HG03520 (cell line): ENCODE measurements around the gene MFRP.
A peak's percentile ranks its signal among the peaks of the same experiment; 100 is the strongest.

Experiments
- ATAC-seq: cut with Tn5 transposase; IDR thresholded peaks from one replicate; pipeline ENCODE4 v1.9.1; 2021; ENCODE audit warnings: mild to moderate bottlenecking, moderate library complexity; ENCODE audit not compliant: unreplicated experiment

MFRP gene

DNA sequence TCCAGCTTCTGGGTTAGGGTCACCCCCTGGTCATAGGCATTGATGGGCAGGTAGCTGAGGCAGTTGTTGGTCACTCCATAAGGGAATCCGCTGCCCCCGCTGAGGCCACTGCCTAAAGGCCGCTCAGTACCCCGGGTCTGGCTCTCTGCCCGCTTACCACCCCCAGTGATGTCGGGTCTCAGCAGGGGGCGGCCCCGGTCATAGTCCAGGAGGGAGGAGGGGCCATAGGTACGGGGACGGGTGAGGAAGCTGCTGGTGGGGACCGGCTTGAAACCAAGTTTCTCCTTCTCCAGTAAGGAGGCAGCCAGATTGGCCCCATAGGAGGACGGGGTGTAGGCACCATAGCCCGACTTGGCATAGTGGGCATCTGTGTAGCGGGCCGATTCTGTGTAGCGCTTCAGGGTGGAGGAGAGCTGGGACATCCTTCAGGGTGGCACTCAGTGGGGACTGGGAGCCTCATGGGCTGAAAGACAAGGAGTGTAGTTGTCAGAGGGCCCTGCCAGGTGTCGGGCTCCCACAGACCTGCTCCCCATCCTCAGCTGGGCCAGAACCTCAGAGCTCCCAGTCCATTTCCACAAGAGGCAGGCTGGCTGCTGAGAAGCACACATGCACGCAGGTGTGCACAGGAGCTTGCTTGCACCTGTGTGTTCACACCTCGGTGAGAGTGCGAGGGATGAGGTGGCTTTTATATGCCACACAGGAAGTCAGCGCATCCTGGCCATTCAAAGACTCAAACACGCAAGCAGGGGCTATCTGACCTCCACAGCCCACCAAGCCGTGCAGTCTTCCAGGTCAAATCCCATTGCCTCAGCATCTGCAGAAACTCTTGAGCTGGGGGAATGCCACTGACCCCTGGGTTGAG lies 26.8 kb upstream of the MFRP start:
- no peak for ATAC-seq

- ATAC-seq, result no peak
Observed at GRCh38 chr11:119372260-119373058, 26.0 kb upstream of the MFRP start.

DNA sequence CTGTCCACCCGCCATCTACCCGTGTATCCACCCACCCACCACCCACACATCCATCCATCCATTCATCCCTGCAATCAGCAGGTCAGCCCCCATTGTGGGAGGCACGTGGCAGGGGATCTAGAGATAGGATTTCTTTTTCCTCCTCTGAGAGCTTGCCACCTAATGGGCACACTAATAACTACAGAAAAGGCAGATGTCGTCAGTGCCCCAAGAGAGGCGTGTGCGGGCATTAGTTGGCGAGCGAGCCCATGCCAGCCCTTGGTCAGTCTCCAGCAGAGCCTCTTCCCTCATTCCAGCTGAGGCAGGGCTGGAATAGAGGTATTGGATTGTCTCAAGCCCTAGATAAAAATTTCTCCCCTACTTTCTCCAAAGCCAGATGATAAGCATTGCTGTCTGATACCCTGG lies 25.3 kb upstream of the MFRP start:
- ATAC-seq, result no peak

- no peak for ATAC-seq
Observed at GRCh38 chr11:119371067-119371601, 24.6 kb upstream of the MFRP start.

GRCh38 chr11:119370486-119371046 lies 24.1 kb upstream of the MFRP start:
- peak; percentile 56 for ATAC-seq

DNA sequence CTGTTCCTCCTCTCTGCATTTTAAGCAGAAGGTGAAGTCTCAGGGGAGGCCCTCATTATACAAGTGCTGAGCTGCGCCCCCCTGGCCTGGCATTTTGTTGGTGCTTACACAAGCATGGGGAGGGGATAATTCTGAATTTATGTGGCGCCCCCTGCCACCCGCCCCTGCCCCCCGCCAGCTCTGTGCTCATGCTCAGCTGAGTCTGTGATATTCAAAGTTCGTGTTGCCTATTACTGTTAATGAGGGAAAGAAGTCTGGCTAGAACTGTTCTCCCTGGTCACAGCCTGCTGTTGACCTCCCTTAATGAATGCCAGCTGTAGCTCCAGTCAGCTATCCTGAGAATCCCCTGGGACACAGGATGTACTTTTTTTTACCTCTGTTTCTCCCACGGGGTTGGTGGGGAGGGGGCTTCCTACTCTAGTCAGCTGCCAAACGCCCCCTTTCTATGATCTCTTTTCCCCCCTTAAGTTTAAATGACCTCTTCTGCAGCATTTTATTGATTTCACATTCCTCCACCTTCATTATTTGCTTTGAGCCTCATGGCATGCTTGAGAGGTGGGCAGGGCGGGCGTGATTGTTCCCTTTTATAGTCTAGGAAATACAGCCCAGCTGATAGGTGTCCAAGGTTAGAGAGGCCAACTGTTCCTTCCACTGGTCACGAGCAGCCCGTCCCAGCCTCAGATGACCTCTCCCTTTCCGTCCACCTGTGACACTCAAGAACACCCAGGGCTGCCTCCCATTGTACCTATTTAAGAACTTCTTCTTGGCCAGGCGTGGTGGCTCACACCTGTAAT lies 22.8 kb upstream of the MFRP start:
- no peak for ATAC-seq

GRCh38 chr11:119368121-119369034 lies 21.9 kb upstream of the MFRP start:
- no peak for ATAC-seq

- no peak for ATAC-seq
Observed at GRCh38 chr11:119367661-119368120, 21.2 kb upstream of the MFRP start.

DNA sequence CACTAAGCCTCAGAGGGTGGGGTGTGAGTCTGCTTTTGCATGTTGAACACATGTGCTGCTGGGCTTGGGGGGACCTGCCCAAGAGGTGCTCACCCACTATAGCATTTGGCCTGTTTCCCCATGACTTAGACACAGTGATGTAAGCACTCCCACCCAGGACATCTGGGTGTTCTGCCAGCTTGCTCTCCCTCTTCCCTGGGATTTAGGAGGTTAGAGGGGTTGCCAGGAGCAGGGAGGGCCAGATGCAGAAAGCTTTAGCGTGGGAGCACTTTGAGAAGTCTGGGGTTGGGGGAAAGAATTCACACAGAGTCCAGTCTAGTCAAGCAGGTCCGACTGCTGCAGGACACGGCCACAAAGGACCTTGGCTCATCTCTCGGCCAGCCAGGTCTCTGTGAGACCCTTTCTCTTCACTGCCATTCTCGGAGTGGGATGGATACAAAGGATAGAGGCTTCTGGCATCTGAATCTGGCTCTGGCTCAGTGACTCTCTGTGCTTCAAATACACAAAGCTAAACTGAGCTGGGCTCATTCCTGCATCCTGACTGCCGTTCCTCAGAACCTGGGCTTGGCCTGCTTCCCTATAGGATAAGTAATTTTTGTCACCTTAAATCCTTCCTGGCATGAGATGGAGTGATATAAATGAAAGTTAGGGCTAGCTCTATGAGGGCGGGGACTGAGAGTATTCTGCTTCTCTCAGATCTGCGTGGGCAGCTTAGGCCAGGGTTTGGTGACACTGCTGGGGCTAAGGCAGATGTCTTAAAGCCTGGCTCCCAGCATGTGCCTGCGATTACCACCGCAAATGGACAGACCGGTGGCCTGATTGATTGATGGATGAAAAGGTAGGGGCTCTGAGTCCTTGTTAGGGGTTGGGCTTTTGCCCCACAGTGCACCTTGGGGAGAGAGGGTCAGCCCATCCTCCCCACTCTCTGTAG lies 20.4 kb upstream of the MFRP start:
- no peak for ATAC-seq

- ATAC-seq, result no peak
Observed at GRCh38 chr11:119365071-119365591, 18.6 kb upstream of the MFRP start.

GRCh38 chr11:119363851-119364590 lies 17.5 kb upstream of the MFRP start:
- no peak for ATAC-seq

DNA sequence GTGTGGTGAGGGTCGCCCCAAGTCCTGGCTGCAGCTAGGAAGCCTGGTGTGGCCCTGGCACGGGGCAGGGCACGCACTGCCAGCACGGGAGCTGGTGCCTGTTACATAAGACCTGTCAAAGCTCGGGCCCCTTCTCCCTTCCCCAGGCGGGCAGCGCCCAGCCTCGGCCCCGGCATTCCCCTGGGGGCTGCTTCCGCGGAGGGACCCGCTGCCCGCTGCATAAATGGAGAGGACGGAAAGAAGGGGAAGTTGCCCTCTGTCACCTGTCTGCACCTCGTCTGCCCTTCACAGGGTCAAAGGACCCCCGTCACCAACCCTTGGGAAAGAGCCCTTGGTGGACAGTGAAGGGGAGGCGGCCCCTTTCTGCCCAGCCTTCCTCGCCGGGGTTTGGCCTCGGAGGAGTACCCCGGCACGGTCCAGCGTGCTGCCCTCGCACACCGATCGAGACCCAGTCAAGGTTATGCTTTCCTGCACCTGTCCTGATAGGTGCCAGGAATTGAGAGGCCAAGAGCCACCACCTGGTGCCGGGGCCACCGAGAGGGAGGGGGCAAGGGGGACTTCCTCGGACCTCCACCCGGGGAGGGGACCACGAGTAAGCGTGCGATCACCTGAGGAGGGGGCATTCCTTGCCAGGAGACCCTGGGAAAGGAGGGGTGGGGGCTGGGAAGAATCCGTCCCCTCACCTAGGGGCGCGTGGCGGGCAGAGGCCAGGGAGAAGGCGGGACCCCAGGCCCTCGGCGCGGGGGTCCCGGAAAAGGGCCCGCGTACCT lies 16.8 kb upstream of the MFRP start:
- ATAC-seq, result no peak

DNA sequence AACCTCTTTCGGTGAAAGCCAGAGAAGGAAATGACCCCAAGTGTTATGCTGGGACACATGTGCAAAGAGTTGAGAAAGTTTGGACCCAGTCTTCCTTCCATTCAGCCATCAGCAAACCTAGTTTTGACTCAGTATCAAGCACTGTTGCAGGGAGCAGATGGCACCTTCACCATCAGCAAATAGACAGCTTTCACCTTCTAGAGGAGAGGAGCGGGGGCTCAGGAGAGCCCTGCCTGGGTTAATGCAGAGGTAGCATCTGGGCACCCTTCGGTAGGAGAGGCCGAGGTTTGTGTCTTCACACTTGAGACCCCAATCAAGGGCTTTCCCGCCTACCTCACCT lies 16.2 kb upstream of the MFRP start:
- no peak for ATAC-seq

- ATAC-seq, result no peak
Observed at GRCh38 chr11:119361941-119362725, 15.6 kb upstream of the MFRP start.

DNA sequence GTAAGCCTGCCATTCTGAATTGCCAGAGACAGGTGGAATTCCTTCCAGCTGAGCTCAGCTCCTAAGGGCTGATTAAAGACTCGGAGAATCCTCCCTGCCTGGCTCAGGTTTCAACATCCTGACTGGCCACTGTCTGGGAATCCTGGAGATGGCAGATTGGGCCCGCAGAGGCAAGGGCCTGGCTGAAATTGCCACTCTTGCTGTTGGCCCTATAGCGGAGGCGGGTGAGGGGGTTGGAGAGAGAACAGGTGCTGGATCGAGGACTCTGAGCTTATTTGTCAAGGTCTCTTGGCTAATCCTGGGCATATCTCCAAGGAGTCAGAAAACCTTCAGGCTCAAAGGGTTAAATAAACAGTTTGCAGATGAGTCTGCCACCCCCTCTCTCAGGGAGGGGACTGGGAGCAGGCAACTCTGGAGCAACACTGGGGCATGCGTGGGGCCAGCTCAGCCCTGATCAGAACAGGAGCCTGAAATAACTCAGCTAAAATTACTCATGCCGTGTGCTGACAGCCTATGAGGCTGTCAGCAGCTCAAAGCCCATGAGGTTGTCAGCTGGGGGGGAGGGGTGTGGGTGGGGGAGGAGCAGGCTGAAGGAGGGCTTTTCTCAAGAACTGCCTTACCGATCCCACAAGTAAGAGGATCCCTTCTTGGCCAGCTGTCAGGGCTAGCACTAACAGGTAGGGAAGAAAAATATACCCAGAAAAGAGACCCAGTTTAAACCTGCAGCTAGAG lies 14.7 kb upstream of the MFRP start:
- ATAC-seq, result no peak
